DMS153 treated with DMSO at 0.1 percent for 48 hours (cell line): ENCODE measurements around the gene RAD51AP2.
"Not testable (repeated sequence)": the region's sequence is repeated elsewhere in the genome, so short reads cannot be mapped to it uniquely, and the experiment has no call there.

Experiments
- DNase-seq: peaks from one replicate; lab custom pipeline; 2025; ENCODE audit not compliant: unreplicated experiment; lab: John Stamatoyannopoulos, UW

Gene RAD51AP2

GRCh38 chr2:17518212-17519154 is at the start of gene RAD51AP2:
Gene RAD51AP2, minus strand, starts transcription at chr2:17518440. Its CDS starts 25 bp downstream, at chr2:17518415.
- DNase-seq: no peak

- not testable (repeated sequence) for DNase-seq
Measured at GRCh38 chr2:17565726-17566125, 47.5 kb upstream of the RAD51AP2 start.

- DNase-seq: no peak
Measured at GRCh38 chr2:17558878-17559277, 40.6 kb upstream of the RAD51AP2 start.

GRCh38 chr2:17558053-17558452 is 39.8 kb upstream of the RAD51AP2 start:
- no peak for DNase-seq

GRCh38 chr2:17557596-17557995 is 39.4 kb upstream of the RAD51AP2 start:
- no peak for DNase-seq

- DNase-seq: no peak
Measured at GRCh38 chr2:17555150-17555549, 36.9 kb upstream of the RAD51AP2 start.

- no peak for DNase-seq
Measured at GRCh38 chr2:17550907-17551306, 32.7 kb upstream of the RAD51AP2 start.

- no peak for DNase-seq
Measured at GRCh38 chr2:17547737-17548136, 29.5 kb upstream of the RAD51AP2 start.

- no peak for DNase-seq
Measured at GRCh38 chr2:17547237-17547636, 29.0 kb upstream of the RAD51AP2 start.

- no peak for DNase-seq
Measured at GRCh38 chr2:17545680-17546613, 27.7 kb upstream of the RAD51AP2 start.

- no peak for DNase-seq
Measured at GRCh38 chr2:17544256-17544655, 26.0 kb upstream of the RAD51AP2 start.

- DNase-seq: no peak
Measured at GRCh38 chr2:17543848-17544247, 25.6 kb upstream of the RAD51AP2 start.

- no peak for DNase-seq
Measured at GRCh38 chr2:17543131-17543660, 25.0 kb upstream of the RAD51AP2 start.

- no peak for DNase-seq
Measured at GRCh38 chr2:17542471-17542870, 24.2 kb upstream of the RAD51AP2 start.

GRCh38 chr2:17541531-17541950 is 23.3 kb upstream of the RAD51AP2 start:
- DNase-seq: no peak

GRCh38 chr2:17540813-17541530 is 22.7 kb upstream of the RAD51AP2 start:
- DNase-seq: no peak

- DNase-seq: peak; percentile 82
Measured at GRCh38 chr2:17540093-17540812, 22.0 kb upstream of the RAD51AP2 start, which contains the start of gene VSNL1. Gene VSNL1, plus strand, starts transcription at chr2:17540696. Its CDS starts 51,379 bp downstream, at chr2:17592075.

- peak; percentile 12 for DNase-seq
Measured at GRCh38 chr2:17539611-17540092, 21.4 kb upstream of the RAD51AP2 start.

- DNase-seq: peak; percentile 41
Measured at GRCh38 chr2:17538844-17539554, 20.8 kb upstream of the RAD51AP2 start.
